ENCODE results near the gene ANKMY1. TPM values are rescaled to one million over a fixed set of nuclear protein-coding genes. Genes with fewer than 3 reads are reported as not detected.
A peak's percentile ranks its signal among the peaks of the same experiment; 100 is the strongest.

Gene ANKMY1
- polyA plus RNA-seq, 3 donors = 2.1 to 22.9 (median 2.9) TPM

- Histone ChIP-seq H3K27me3 (ENCODE audit: control insufficient read depth in 2 of 2, insufficient read depth in 2 of 2, low read length in 2 of 2) (no peaks in the 10 kb centered on the region), H3K9ac (ENCODE audit: insufficient read depth, low read length, poor library complexity, severe bottlenecking) (no peak overlapping the region)
- intact Hi-C loops (cut with micrococcal nuclease) = no loop called here
Measured at GRCh38 chr2:240596080-240596460, 38.3 kb upstream of the ANKMY1 start.

DNA sequence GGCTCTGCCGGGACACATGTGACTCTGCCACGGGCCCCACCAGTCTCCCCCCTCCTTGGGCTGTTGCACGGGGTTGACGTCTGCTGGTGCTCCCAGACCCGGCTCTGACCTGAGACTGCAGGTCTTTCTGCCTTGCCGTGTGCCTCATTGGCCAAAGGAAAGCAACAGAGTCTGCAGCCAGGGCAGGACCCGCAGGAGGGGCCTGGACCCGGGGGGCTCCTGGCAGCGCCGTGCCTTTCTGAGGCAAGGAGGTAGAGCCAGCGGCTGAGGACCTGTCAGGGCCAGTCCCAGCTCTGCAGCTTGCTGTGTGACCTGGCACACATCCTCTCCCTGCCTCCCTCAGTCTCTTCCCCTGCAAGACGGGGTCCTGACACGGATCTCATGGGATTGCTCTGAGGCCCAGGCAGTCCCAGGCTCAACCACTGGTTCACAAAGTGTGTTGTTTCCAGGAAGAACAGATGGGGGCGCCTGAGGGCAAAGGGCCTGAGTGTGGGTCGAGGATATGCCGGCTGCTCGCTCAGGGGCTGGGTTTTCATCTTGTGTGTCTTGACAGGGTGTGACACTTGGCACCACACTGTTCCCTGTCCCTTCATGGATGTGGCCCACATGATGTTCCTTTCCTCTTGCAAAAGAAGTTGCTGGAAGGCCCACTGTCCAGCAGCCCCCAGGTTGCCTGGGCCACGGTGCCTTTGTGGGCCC is 37.7 kb upstream of the ANKMY1 start:
- H3K4me3 Mint-ChIP-seq = no peak overlapping the region
- peaks cover 38% of the 10 kb centered on the region for H4K20me1 ChIP-seq (ENCODE audit: insufficient read depth, low read length)
- no peaks in the 10 kb centered on the region for H3K27me3 ChIP-seq (ENCODE audit: control insufficient read depth in 2 of 2, insufficient read depth in 2 of 2, low read length in 2 of 2)
- H3K36me3 Mint-ChIP-seq = peaks cover 53 to 91% of the 10 kb centered on the region in 2 donors
- no peaks in the 10 kb centered on the region for H3K9me3 Mint-ChIP-seq
- no peaks in the 10 kb centered on the region for H3K4me1 Mint-ChIP-seq
- no peak overlapping the region for H3K4me3 ChIP-seq (replicated peaks in 1 of 3; ENCODE audit: low read depth in 2 of 3, low read length in 3 of 3)
- no peaks in the 10 kb centered on the region for H3K27me3 Mint-ChIP-seq (ENCODE audit: low read depth in 3 of 3)
- H3K79me2 ChIP-seq (ENCODE audit: insufficient read depth, low read length) = peaks cover 27% of the 10 kb centered on the region
- H3K27ac ChIP-seq (ENCODE audit: low read depth in 1 of 2, low read length in 2 of 2) = no peak overlapping the region
- WGBS (ENCODE audit: insufficient coverage) = 81% methylated on average over 18 of the region's 18 CpGs
- H3K27ac Mint-ChIP-seq = peak overlapping the region in 3 of 7 donors; percentile 24 to 50 (median 27)
- H2AFZ ChIP-seq (ENCODE audit: insufficient read depth, low read depth, low read length, poor library complexity, severe bottlenecking) = no peak overlapping the region
- peak; percentile 27 to 39 (median 37) for DNase-seq
- peak; percentile 54 for TF ChIP-seq CTCF (IDR thresholded peaks at IDR 0.05)
- peaks cover 80 to 100% of the 10 kb centered on the region in 2 donors for H3K36me3 ChIP-seq (replicated peaks in 1 of 2; ENCODE audit: control insufficient read depth in 1 of 2, insufficient read depth in 2 of 2, low read length in 2 of 2)
- H3K9ac ChIP-seq (ENCODE audit: insufficient read depth, low read length, poor library complexity, severe bottlenecking) = no peak overlapping the region
- intact Hi-C loops (cut with micrococcal nuclease) = no loop called here
- H3K4me2 ChIP-seq (replicated peaks; ENCODE audit: extremely low read depth, low read length, poor library complexity, severe bottlenecking) = no peak overlapping the region
- no peaks in the 10 kb centered on the region for H3K9me3 ChIP-seq (replicated peaks in 1 of 2; ENCODE audit: control insufficient read depth in 1 of 2, insufficient read depth in 1 of 2, low read length in 2 of 2)
- no peaks in the 10 kb centered on the region for H3K4me1 ChIP-seq (ENCODE audit: control insufficient read depth in 1 of 2, insufficient read depth in 2 of 2, low read length in 2 of 2)

More at GRCh38 chr2:240596080-240596460, 38.3 kb upstream of the ANKMY1 start:
- Histone ChIP-seq H4K20me1 (ENCODE audit: insufficient read depth, low read length) (peaks cover 33% of the 10 kb centered on the region), H3K36me3 (replicated peaks in 1 of 2; ENCODE audit: control insufficient read depth in 1 of 2, insufficient read depth in 2 of 2, low read length in 2 of 2) (peaks cover 75 to 96% of the 10 kb centered on the region in 2 donors), H3K4me1 (ENCODE audit: control insufficient read depth in 1 of 2, insufficient read depth in 2 of 2, low read length in 2 of 2) (no peaks in the 10 kb centered on the region), H3K9me3 (replicated peaks in 1 of 2; ENCODE audit: control insufficient read depth in 1 of 2, insufficient read depth in 1 of 2, low read length in 2 of 2) (no peaks in the 10 kb centered on the region), H3K79me2 (ENCODE audit: insufficient read depth, low read length) (peaks cover 22% of the 10 kb centered on the region), H3K4me3 (replicated peaks in 1 of 3; ENCODE audit: low read depth in 2 of 3, low read length in 3 of 3) (no peak overlapping the region), H3K4me2 (replicated peaks; ENCODE audit: extremely low read depth, low read length, poor library complexity, severe bottlenecking) (no peak overlapping the region), H3K27ac (ENCODE audit: low read depth in 1 of 2, low read length in 2 of 2) (no peak overlapping the region), H2AFZ (ENCODE audit: insufficient read depth, low read depth, low read length, poor library complexity, severe bottlenecking) (no peak overlapping the region)
- DNase-seq = no peak
- WGBS (ENCODE audit: insufficient coverage) = 97% methylated on average over 17 of the region's 17 CpGs
- no peak for TF ChIP-seq CTCF (IDR thresholded peaks at IDR 0.05)
- Mint-ChIP-seq H3K36me3 (peaks cover 47 to 88% of the 10 kb centered on the region in 2 donors), H3K9me3 (no peaks in the 10 kb centered on the region), H3K27ac (peak overlapping the region in 2 of 7 donors; percentile 24 to 25), H3K4me3 (no peak overlapping the region), H3K4me1 (no peaks in the 10 kb centered on the region), H3K27me3 (ENCODE audit: low read depth in 3 of 3) (no peaks in the 10 kb centered on the region)

All from CD14-positive monocyte (primary cell).